ENCODE data around the gene ZMYM4.
"Not testable (repeated sequence)": the region's sequence is repeated elsewhere in the genome, so short reads cannot be mapped to it uniquely, and the experiment has no call there.

ZMYM4 gene

DNA sequence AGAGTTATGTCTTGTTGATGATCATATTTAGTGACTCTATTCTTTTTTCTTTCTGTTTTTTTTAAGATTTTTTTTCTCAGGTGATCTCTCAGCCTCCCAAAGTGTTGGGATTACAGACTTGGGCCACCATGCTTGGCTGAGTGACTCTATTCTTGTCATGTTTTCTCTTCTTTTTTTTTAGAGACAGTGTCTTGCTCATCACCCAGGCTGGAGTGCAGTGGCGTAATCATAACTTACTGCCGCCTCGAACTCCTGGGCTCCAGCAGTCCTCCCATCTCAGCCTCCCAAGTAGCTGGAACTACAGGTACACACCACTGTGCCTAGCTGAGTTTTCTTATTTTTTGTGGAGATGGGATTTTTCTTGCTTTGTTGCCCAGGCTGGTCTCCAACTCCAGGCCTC is 36.9 kb downstream of the ZMYM4 start:
- Histone ChIP-seq H3K9ac (ENCODE audit: low read length) (no peak overlapping the region), H3K36me3 (ENCODE audit: control insufficient read depth, insufficient read depth, low read length) (no peaks in the 10 kb centered on the region), H3K27me3 (ENCODE audit: control insufficient read depth, insufficient read depth, low read length) (no peaks in the 10 kb centered on the region), H3K4me3 (ENCODE audit: low read length) (no peak overlapping the region), H3K4me1 (ENCODE audit: control insufficient read depth, insufficient read depth, low read length) (peaks cover 5% of the 10 kb centered on the region), H3K27ac (ENCODE audit: low read depth, low read length) (no peak overlapping the region)

DNA sequence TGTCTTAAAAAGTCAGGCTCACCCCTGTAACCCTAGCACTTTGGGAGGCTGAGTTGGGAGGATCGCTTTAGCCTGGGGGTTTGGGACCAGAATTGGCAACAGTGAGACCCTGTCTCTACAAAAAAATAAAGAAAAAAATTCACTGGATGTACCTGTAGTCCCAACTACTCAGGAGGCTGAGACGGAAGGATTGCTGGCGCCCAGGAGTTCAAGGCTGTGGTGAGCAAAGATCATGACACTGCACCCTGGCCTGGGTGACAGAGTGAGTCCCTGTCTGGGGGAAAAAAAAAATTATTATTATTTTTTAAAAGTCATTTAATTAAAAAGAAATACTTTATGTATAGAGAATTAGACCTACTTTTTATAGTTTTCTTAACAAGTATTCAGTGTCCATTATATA is 47.1 kb downstream of the ZMYM4 start:
- Histone ChIP-seq H3K27ac (ENCODE audit: low read depth, low read length) (no peak overlapping the region), H3K4me3 (ENCODE audit: low read length) (no peak overlapping the region), H3K36me3 (ENCODE audit: control insufficient read depth, insufficient read depth, low read length) (no peaks in the 10 kb centered on the region), H3K4me1 (ENCODE audit: control insufficient read depth, insufficient read depth, low read length) (no peaks in the 10 kb centered on the region), H3K27me3 (ENCODE audit: control insufficient read depth, insufficient read depth, low read length) (no peaks in the 10 kb centered on the region), H3K9ac (ENCODE audit: low read length) (no peak overlapping the region)

DNA sequence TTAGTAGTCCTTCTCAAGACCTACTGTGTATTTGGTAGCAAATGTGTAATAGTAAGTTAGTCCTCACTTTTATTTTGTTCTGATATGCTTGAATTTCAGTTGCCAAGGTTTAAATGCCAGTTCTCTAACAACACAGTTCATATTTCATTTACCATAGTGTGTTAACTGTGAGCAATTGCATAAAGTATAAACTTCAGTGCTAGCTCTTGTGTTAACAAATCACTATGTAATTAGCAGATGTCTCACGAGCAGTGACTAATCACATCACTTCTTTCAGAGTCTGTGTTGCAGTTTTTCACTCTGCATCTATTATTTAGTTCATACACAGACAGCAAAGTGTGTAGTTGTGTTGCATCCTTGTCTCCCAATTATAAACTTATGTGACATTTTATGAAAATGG is 47.8 kb downstream of the ZMYM4 start:
- H3K27ac ChIP-seq (ENCODE audit: low read depth, low read length) = no peak overlapping the region
- H3K36me3 ChIP-seq (ENCODE audit: control insufficient read depth, insufficient read depth, low read length) = no peaks in the 10 kb centered on the region
- H3K27me3 ChIP-seq (ENCODE audit: control insufficient read depth, insufficient read depth, low read length) = no peaks in the 10 kb centered on the region
- H3K4me1 ChIP-seq (ENCODE audit: control insufficient read depth, insufficient read depth, low read length) = no peaks in the 10 kb centered on the region
- H3K9ac ChIP-seq (ENCODE audit: low read length) = no peak overlapping the region
- H3K4me3 ChIP-seq (ENCODE audit: low read length) = no peak overlapping the region

DNA sequence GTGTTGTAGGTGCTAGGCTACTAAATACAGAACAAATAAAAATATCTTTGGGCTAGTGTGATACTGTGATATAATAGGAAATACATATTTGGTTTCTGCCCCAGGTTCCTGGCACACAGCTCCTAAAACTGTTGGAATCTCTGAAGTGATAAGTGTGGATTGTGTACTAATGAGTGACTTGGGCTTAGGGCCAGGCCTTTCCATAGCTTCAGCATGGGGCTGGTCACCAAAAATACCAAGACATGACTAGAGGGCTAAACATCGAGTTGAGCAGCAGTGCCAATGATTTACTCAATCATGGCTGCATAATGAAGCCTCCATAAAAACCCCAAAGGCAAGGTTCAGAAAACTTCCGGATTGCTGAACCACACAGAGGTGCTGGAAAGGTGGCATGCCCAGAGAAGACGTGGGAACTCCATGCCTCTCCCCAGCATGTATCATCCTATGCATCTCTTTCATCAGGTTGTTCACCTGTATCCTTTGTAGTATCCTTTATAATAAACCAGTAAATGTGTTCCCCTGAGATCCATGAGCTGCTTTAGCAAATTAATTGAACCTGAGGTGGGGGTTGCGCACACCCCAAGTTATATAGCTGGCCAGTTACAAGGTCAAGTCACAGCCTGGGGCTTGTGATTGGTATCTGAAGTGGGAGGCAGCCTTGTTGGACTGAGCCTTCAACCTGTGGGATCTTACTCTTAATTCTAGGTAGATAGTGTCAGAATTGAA is 51.6 kb downstream of the ZMYM4 start:
- no peak overlapping the region for H3K9ac ChIP-seq (ENCODE audit: low read length)
- H3K4me3 ChIP-seq (ENCODE audit: low read length) = no peak overlapping the region
- no peaks in the 10 kb centered on the region for H3K4me1 ChIP-seq (ENCODE audit: control insufficient read depth, insufficient read depth, low read length)
- H3K27me3 ChIP-seq (ENCODE audit: control insufficient read depth, insufficient read depth, low read length) = no peaks in the 10 kb centered on the region
- no peak overlapping the region for H3K27ac ChIP-seq (ENCODE audit: low read depth, low read length)
- no peaks in the 10 kb centered on the region for H3K36me3 ChIP-seq (ENCODE audit: control insufficient read depth, insufficient read depth, low read length)

DNA sequence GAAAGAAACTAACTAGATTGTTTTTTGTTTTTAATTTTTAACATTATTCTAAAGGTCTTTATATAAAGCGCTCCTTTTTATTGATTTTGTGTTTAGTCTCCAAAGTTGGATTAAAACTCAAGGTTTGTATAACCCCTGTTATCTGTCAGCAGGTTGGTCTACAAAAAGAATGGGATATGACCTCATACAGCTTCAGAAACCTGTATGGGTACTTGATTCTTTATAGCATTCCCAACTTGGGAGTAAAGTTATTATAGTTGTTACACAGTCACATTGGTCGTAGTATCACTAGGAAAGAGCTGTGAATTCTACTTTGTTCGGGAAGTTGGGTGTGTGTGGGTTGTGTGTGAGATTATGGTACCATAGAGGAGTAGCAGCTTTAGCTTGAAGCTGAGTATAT is 52.4 kb downstream of the ZMYM4 start:
- no peak overlapping the region for H3K27ac ChIP-seq (ENCODE audit: low read depth, low read length)
- H3K27me3 ChIP-seq (ENCODE audit: control insufficient read depth, insufficient read depth, low read length) = no peaks in the 10 kb centered on the region
- no peak overlapping the region for H3K4me3 ChIP-seq (ENCODE audit: low read length)
- no peaks in the 10 kb centered on the region for H3K36me3 ChIP-seq (ENCODE audit: control insufficient read depth, insufficient read depth, low read length)
- H3K9ac ChIP-seq (ENCODE audit: low read length) = no peak overlapping the region
- no peaks in the 10 kb centered on the region for H3K4me1 ChIP-seq (ENCODE audit: control insufficient read depth, insufficient read depth, low read length)

DNA sequence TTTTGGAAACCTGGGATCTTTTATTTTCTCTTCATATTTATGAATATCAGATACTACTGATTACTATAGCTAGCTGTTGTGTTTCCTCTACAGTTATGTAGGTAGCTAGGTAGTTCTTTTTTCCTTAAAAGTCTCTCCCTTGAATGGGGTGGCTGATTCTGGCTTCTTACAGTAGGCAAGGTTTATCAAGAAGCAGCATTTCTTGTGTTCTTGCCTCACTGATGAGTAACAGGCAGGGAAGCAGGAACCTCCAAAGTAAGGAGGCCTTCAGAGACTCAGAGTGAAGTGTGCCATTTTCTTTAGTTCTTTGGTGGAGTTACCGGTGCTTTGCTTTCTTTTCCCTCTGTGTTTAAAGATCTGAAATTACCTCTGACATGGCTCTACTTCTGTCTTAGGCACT is 56.0 kb downstream of the ZMYM4 start:
- no peak overlapping the region for H3K9ac ChIP-seq (ENCODE audit: low read length)

DNA sequence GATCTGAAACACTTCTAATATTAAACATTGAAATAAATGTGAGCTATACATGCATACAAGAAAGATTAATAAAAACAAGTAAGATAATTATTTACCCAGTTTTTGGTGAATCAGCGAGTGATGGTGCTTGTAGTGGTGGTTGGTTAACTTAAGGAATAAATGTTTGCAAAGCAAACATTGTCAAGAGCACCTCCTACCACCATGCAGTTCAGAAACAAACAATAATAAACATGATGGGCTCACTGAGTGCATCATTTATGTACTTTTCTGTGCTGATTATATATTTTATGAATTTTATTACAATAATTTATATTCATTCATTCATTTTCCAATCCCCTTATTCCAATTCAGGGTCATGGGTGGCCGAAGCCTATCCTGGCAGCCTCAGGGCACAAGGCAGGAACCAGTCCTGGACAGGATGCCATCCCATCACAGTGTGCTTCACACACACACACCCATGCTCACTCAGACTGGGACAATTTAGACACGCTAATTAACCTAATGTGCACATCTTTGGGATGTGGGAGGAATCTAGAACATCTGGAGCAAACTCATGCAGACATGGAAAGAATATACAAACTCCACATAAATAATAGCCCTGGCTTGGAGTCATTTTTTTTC is 57.8 kb downstream of the ZMYM4 start:
- Histone ChIP-seq H3K36me3 (ENCODE audit: control insufficient read depth, insufficient read depth, low read length) (peaks cover 2% of the 10 kb centered on the region), H3K27ac (ENCODE audit: low read depth, low read length) (no peak overlapping the region), H3K4me3 (ENCODE audit: low read length) (no peak overlapping the region), H3K9ac (ENCODE audit: low read length) (no peak overlapping the region), H3K27me3 (ENCODE audit: control insufficient read depth, insufficient read depth, low read length) (no peaks in the 10 kb centered on the region), H3K4me1 (ENCODE audit: control insufficient read depth, insufficient read depth, low read length) (no peaks in the 10 kb centered on the region)

More for the DNA sequence above, 56.0 kb downstream of the ZMYM4 start:
- Histone ChIP-seq H3K4me3 (ENCODE audit: low read length) (no peak overlapping the region), H3K27ac (ENCODE audit: low read depth, low read length) (no peak overlapping the region), H3K27me3 (ENCODE audit: control insufficient read depth, insufficient read depth, low read length) (no peaks in the 10 kb centered on the region), H3K4me1 (ENCODE audit: control insufficient read depth, insufficient read depth, low read length) (no peaks in the 10 kb centered on the region), H3K36me3 (ENCODE audit: control insufficient read depth, insufficient read depth, low read length) (peaks cover 2% of the 10 kb centered on the region)

DNA sequence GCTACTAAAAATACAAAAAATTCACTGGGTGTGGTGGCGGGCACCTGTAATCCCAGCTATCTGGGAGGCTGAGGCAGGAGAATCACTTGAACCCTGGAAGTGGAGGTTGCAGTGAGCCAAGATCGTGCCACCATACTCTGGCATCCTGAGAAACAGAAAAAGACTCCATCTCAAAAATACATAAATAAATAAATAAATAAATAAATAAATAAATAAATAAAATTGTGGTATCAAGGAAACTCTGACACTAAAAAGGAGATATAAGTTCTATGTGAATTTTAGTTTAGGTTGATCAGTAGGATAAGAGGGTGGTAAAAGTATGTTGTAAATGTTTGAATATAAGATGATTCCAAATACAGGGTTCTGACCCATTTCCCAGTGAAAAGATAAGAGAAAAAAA is 63.1 kb downstream of the ZMYM4 start:
- not testable (repeated sequence) for H3K4me1 ChIP-seq (ENCODE audit: control insufficient read depth, insufficient read depth, low read length); H3K27ac ChIP-seq (ENCODE audit: low read depth, low read length); H3K27me3 ChIP-seq (ENCODE audit: control insufficient read depth, insufficient read depth, low read length); H3K36me3 ChIP-seq (ENCODE audit: control insufficient read depth, insufficient read depth, low read length); H3K9ac ChIP-seq (ENCODE audit: low read length); H3K4me3 ChIP-seq (ENCODE audit: low read length)

DNA sequence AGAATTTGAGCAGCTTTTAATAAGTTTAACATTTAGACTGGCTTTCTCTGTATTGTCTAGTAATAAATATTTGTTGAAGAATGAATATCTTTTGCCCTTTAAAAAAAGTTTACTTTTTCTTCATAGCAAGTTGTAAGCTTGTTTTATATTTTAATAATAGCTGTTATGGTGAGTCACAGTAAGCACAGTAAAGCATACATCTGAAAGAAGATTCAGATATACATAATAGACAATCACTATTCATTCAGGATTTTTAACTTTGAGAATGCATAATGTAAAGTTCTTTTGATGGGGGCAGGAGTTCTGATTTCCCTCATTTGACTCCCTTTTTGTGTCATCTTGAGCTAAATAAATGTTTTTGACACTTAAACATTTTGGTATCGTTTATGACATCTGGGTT is 66.0 kb downstream of the ZMYM4 start:
- H3K27ac ChIP-seq (ENCODE audit: low read depth, low read length) = no peak overlapping the region
- H3K27me3 ChIP-seq (ENCODE audit: control insufficient read depth, insufficient read depth, low read length) = no peaks in the 10 kb centered on the region
- H3K36me3 ChIP-seq (ENCODE audit: control insufficient read depth, insufficient read depth, low read length) = peaks cover 2% of the 10 kb centered on the region
- no peaks in the 10 kb centered on the region for H3K4me1 ChIP-seq (ENCODE audit: control insufficient read depth, insufficient read depth, low read length)
- no peak overlapping the region for H3K9ac ChIP-seq (ENCODE audit: low read length)
- H3K4me3 ChIP-seq (ENCODE audit: low read length) = no peak overlapping the region

DNA sequence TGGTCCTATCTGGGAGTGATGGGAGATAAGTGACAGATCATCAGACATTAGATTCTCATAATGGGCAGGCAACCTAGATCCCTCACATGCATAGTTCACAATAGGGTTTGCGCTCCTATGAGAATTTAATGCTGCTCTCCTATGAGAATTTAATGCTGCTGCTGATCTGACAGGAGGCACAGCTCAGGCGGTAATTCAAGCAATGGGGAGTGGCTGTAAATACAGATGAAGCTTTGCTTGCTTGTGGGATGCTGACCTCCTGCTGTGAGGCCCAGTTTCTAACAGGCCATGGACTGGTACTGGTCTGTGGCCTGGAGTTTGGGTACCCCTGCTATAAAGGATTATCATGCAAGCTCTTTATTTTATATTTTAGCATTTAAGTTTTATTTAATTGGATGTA is 72.0 kb downstream of the ZMYM4 start:
- no peak overlapping the region for H3K4me3 ChIP-seq (ENCODE audit: low read length)
- no peak overlapping the region for H3K9ac ChIP-seq (ENCODE audit: low read length)
- H3K27me3 ChIP-seq (ENCODE audit: control insufficient read depth, insufficient read depth, low read length) = no peaks in the 10 kb centered on the region
- no peaks in the 10 kb centered on the region for H3K36me3 ChIP-seq (ENCODE audit: control insufficient read depth, insufficient read depth, low read length)
- no peaks in the 10 kb centered on the region for H3K4me1 ChIP-seq (ENCODE audit: control insufficient read depth, insufficient read depth, low read length)
- H3K27ac ChIP-seq (ENCODE audit: low read depth, low read length) = no peak overlapping the region

DNA sequence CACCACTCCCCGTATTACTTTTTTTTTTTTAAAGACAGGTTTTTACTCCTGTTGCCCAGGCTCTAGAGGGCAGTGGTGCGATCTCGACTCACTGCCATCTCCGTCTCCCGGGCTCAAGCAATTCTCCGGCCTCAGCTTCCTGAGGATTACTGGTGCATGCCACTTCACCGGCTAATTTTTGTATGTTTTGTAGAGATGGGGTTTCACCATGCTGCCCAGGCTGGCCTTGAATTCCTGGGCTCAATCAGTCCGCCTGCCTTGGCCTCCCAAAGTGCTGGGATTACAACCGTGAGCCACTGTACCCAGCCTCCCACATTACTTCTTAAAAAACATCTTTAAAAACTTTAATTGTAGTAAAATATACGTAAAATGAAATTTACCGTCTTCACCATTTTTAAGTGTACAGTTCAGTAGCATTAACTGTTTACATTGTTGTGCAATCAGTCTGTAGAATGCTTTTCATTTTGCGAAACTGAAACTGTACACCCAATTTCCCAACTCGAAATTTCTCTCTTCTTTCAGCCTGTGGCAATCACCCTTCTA is 77.0 kb downstream of the ZMYM4 start:
- no peak overlapping the region for H3K9ac ChIP-seq (ENCODE audit: low read length)

DNA sequence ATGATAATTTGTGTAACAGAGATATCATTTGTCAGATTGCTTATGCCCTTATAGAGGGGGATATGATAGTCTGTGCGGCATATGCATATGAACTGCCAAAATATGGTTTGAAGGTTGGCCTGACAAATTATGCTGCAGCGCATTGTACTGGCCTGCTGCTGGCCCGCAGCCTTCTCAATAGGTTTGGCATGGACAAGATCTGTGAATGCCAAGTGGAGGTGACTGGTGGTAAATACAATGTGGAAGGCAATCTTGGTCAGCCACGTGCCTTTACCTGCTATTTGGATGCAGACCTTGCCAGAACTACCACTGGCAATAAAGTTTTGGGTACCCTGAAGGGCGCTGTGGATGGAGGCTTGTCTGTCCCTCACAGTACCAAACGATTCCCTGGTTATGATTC is 82.4 kb downstream of the ZMYM4 start:
- Histone ChIP-seq H3K4me1 (ENCODE audit: control insufficient read depth, insufficient read depth, low read length) (no peaks in the 10 kb centered on the region), H3K36me3 (ENCODE audit: control insufficient read depth, insufficient read depth, low read length) (no peaks in the 10 kb centered on the region), H3K27ac (ENCODE audit: low read depth, low read length) (no peak overlapping the region), H3K4me3 (ENCODE audit: low read length) (no peak overlapping the region), H3K27me3 (ENCODE audit: control insufficient read depth, insufficient read depth, low read length) (no peaks in the 10 kb centered on the region), H3K9ac (ENCODE audit: low read length) (no peak overlapping the region)

More for the DNA sequence above, 77.0 kb downstream of the ZMYM4 start:
- Histone ChIP-seq H3K27ac (ENCODE audit: low read depth, low read length) (no peak overlapping the region), H3K4me1 (ENCODE audit: control insufficient read depth, insufficient read depth, low read length) (no peaks in the 10 kb centered on the region), H3K36me3 (ENCODE audit: control insufficient read depth, insufficient read depth, low read length) (no peaks in the 10 kb centered on the region), H3K27me3 (ENCODE audit: control insufficient read depth, insufficient read depth, low read length) (no peaks in the 10 kb centered on the region), H3K4me3 (ENCODE audit: low read length) (no peak overlapping the region)

DNA sequence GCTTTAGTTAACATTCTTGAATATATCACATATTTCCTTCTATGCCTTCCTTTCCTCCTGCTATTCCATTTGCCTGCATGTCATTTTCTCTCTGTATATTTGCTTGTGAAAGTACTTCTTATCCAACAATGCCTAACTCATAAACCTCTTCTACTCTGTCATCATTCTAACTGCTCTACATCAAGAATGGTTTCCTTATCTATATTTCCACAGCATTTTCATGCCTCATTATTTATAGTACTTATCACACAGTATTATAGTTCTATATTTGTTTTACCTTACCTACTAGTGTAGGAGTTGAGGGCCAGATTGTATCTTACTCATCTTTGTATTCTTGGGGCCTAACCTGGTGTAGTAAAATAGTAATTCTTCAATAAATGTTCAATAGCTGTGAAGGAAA is 91.5 kb downstream of the ZMYM4 start:
- no peak overlapping the region for H3K4me3 ChIP-seq (ENCODE audit: low read length)
- H3K27ac ChIP-seq (ENCODE audit: low read depth, low read length) = no peak overlapping the region
- no peaks in the 10 kb centered on the region for H3K36me3 ChIP-seq (ENCODE audit: control insufficient read depth, insufficient read depth, low read length)
- no peak overlapping the region for H3K9ac ChIP-seq (ENCODE audit: low read length)
- no peaks in the 10 kb centered on the region for H3K27me3 ChIP-seq (ENCODE audit: control insufficient read depth, insufficient read depth, low read length)
- H3K4me1 ChIP-seq (ENCODE audit: control insufficient read depth, insufficient read depth, low read length) = no peaks in the 10 kb centered on the region

All from rectal smooth muscle tissue (tissue), 1 donor.